IMR-90 (cell line): Measurements from ENCODE around the gene CACNA1D.

Experiments
- BHLHE40 ChIP-seq: fragments of 150-350 bp; IDR thresholded peaks from 2 replicates; pipeline ENCODE4 v1.6.1; 2016; ENCODE audit warnings: mild to moderate bottlenecking, low read depth, low read length
- CEBPB ChIP-seq: IDR thresholded peaks from 2 replicates; pipeline ENCODE4 v1.6.1; 2012; ENCODE audit warnings: low read depth, low read length, improper control_type of control experiment
- CTCF ChIP-seq: conservative IDR thresholded peaks from 2 replicates; pipeline ENCODE4 v1.5.1; 2012; ENCODE audit warnings: mild to moderate bottlenecking, low read depth, low read length, improper control_type of control experiment
- FOS ChIP-seq: fragments of 150-350 bp; IDR thresholded peaks from 2 replicates; pipeline ENCODE4 v1.6.1; 2016; ENCODE audit warnings: low read depth, low read length
- MAFK ChIP-seq: IDR thresholded peaks from 2 replicates; pipeline ENCODE4 v1.6.1; 2012; ENCODE audit warnings: low read depth, low read length, improper control_type of control experiment
- POLR2A ChIP-seq: IDR thresholded peaks from 2 replicates; pipeline ENCODE4 v1.6.1; 2012; ENCODE audit warnings: mild to moderate bottlenecking, low read depth, low read length
- RCOR1 ChIP-seq: IDR thresholded peaks from 2 replicates; pipeline ENCODE4 v1.6.1; 2012; ENCODE audit warnings: mild to moderate bottlenecking, low read length, improper control_type of control experiment; ENCODE audit not compliant: insufficient replicate concordance
- RFX5 ChIP-seq: IDR thresholded peaks from 2 replicates; pipeline ENCODE4 v1.8.0; 2012; ENCODE audit warnings: low read depth, mild to moderate bottlenecking, low read length, moderate library complexity
- USF2 ChIP-seq: fragments of 150-350 bp; IDR thresholded peaks from 2 replicates; pipeline ENCODE4 v1.6.1; 2017; ENCODE audit warnings: mild to moderate bottlenecking, antibody characterized with exemption, low read length, low read depth
- TF ChIP-seq, protein P1 (sequence below): fragments of 150-350 bp; IDR thresholded peaks from 2 replicates; pipeline ENCODE4 v1.6.1; 2016; ENCODE audit warnings: low read depth, mild to moderate bottlenecking, low read length, moderate library complexity, borderline replicate concordance

DNA sequence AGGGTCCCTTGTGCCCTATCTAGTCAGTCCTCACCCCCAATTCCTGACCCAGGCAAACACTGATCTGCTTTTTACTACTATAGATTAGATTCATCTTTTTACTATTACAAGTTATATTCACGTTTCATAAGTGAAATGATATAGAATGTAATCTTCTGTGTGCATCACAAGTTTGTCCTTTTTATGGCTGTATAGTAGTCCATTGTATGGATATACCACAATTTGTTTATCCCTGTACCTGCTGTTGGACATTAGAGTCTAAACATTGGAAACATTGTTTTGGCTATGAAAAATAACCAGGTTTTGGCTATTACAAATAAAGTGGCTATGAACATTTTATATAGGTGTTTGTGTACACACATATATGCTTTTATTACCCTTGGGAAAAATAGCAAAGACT is 112.4 kb downstream of the CACNA1D start:
- TF ChIP-seq CTCF (no peak), CEBPB (no peak), USF2 (no peak), POLR2A (no peak), FOS (no peak), RFX5 (no peak), MAFK (no peak), RCOR1 (no peak), BHLHE40 (no peak)
- TF ChIP-seq, protein P1, sequence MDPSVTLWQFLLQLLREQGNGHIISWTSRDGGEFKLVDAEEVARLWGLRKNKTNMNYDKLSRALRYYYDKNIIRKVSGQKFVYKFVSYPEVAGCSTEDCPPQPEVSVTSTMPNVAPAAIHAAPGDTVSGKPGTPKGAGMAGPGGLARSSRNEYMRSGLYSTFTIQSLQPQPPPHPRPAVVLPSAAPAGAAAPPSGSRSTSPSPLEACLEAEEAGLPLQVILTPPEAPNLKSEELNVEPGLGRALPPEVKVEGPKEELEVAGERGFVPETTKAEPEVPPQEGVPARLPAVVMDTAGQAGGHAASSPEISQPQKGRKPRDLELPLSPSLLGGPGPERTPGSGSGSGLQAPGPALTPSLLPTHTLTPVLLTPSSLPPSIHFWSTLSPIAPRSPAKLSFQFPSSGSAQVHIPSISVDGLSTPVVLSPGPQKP, result no peak
